Ovary (tissue), 3 donors: ENCODE data around the gene SCAMP2.

ENCODE experiments used
- CTCF ChIP-seq, 3 donors: fragments of 450-650 bp in 2 of 3; fragments of 200-600 bp in 1 of 3; IDR thresholded peaks; one replicate each; pipeline versions ENCODE4 v1.5.1 to v1.8.0; 2016 to 2022; ENCODE audit warnings: antibody characterized with exemption in 3 of 3, mild to moderate bottlenecking in 1 of 3
- EP300 ChIP-seq: sonication (generic); formaldehyde crosslinking; IDR thresholded peaks from one replicate; pipeline ENCODE4 v1.6.1; 2017; ENCODE audit warnings: antibody characterized with exemption
- donor health status: DM: no; HTN: no; CAD: no.

GRCh38 chr15:74825866-74826265 lies 47.3 kb downstream of the SCAMP2 start:
- TF ChIP-seq EP300 (no peak), CTCF (IDR thresholded peaks at IDR 0.05) (no peak)
